OCI-LY3 (cell line): ENCODE measurements around the gene FOSL2.

ENCODE experiments used
- H2AFZ ChIP-seq: fragments of 200-600, 300-600 bp; shearing (Covaris generic); 2 replicates; pipeline ENCODE4 v1.6.0; 2014; ENCODE audit warnings: antibody characterized with exemption, low read depth, low read length
- H3K27ac ChIP-seq: fragments of 200-600, 300-600 bp; sonication (generic); 2 replicates; pipeline ENCODE4 v1.5.1; 2014; ENCODE audit warnings: mild to moderate bottlenecking, low read length, moderate library complexity, mixed read lengths
- H3K27me3 ChIP-seq: fragments of 200-600, 300-600 bp; sonication (generic); 2 replicates; pipeline ENCODE4 v1.6.1; 2014; ENCODE audit warnings: low read depth, low read length, mixed read lengths
- H3K36me3 ChIP-seq: fragments of 200-600, 300-600 bp; sonication (generic); replicated peaks from 2 replicates; pipeline ENCODE3; 2014; ENCODE audit warnings: low read depth, low read length, mixed read lengths
- H3K4me1 ChIP-seq: fragments of 300-600, 200-600 bp; sonication (generic); 2 replicates; pipeline ENCODE4 v1.6.1; 2014; ENCODE audit warnings: low read length, mixed read lengths
- H3K4me2 ChIP-seq: fragments of 200-600, 300-600 bp; sonication (generic); 2 replicates; pipeline ENCODE4 v1.6.1; 2014; ENCODE audit warnings: low read length, mixed read lengths
- H3K4me3 ChIP-seq: fragments of 300-600, 200-600 bp; sonication (generic); 2 replicates; pipeline ENCODE4 v1.5.1; 2014; ENCODE audit warnings: antibody characterized with exemption, mild to moderate bottlenecking, low read length, moderate library complexity
- H3K79me2 ChIP-seq: fragments of 300-600, 200-600 bp; shearing (Covaris generic); 2 replicates; pipeline ENCODE4 v1.6.1; 2014; ENCODE audit warnings: mild to moderate bottlenecking, low read length, mixed read lengths
- H3K9ac ChIP-seq: fragments of 300-600, 200-600 bp; shearing (Covaris generic); 2 replicates; pipeline ENCODE4 v1.6.0; 2014; ENCODE audit warnings: mild to moderate bottlenecking, low read length, moderate library complexity
- H3K9me3 ChIP-seq: fragments of 200-600, 300-600 bp; shearing (Covaris generic); 2 replicates; pipeline ENCODE4 v1.6.1; 2014; ENCODE audit warnings: low read length, mixed read lengths; ENCODE audit not compliant: insufficient read depth
- H4K20me1 ChIP-seq: fragments of 200-600, 300-600 bp; sonication (generic); 2 replicates; pipeline ENCODE4 v1.6.1; 2016; ENCODE audit warnings: low read length, mixed read lengths; ENCODE audit not compliant: insufficient read depth
- CTCF ChIP-seq: fragments of 200-600, 300-600 bp; sonication (generic); IDR thresholded peaks from 2 replicates; pipeline ENCODE4 v1.5.1; 2014; ENCODE audit warnings: antibody characterized with exemption, low read length, low read depth
- EZH2phosphoT487 ChIP-seq: fragments of 200-600 bp; shearing (Covaris generic); IDR thresholded peaks from 2 replicates; pipeline ENCODE4 v1.6.1; 2018; ENCODE audit warnings: antibody characterized with exemption, mixed run types, low read depth

FOSL2 gene

GRCh38 chr2:28419443-28420270 lies 27.0 kb downstream of the FOSL2 start:
- Histone ChIP-seq H2AFZ (no peak overlapping the region), H3K27ac (no peak overlapping the region), H3K4me1 (peaks cover 29% of the 10 kb centered on the region), H3K79me2 (no peaks in the 10 kb centered on the region), H3K9ac (no peak overlapping the region), H4K20me1 (no peaks in the 10 kb centered on the region), H3K4me3 (no peak overlapping the region), H3K36me3 (no peaks in the 10 kb centered on the region), H3K27me3 (no peaks in the 10 kb centered on the region), H3K4me2 (no peak overlapping the region), H3K9me3 (no peaks in the 10 kb centered on the region)
- TF ChIP-seq CTCF, result peak; percentile 59
- TF ChIP-seq EZH2phosphoT487, result no peak

GRCh38 chr2:28420722-28421121 lies 28.1 kb downstream of the FOSL2 start:
- H3K9ac ChIP-seq, result no peak overlapping the region
- TF ChIP-seq CTCF (no peak), EZH2phosphoT487 (no peak)
- H3K4me3 ChIP-seq, result no peak overlapping the region
- H3K9me3 ChIP-seq, result no peaks in the 10 kb centered on the region
- H3K27ac ChIP-seq, result no peak overlapping the region
- H4K20me1 ChIP-seq, result no peaks in the 10 kb centered on the region
- peaks cover 5% of the 10 kb centered on the region; the same call in 1 of the 2 replicates for H3K27me3 ChIP-seq
- no peaks in the 10 kb centered on the region for H3K79me2 ChIP-seq
- H3K36me3 ChIP-seq, result no peaks in the 10 kb centered on the region
- H3K4me1 ChIP-seq, result peaks cover 23% of the 10 kb centered on the region
- H2AFZ ChIP-seq, result no peak overlapping the region
- no peak overlapping the region for H3K4me2 ChIP-seq

GRCh38 chr2:28422908-28423741 lies 30.5 kb downstream of the FOSL2 start:
- Histone ChIP-seq H3K9me3 (no peaks in the 10 kb centered on the region), H3K4me3 (no peak overlapping the region), H3K36me3 (no peaks in the 10 kb centered on the region), H4K20me1 (no peaks in the 10 kb centered on the region), H2AFZ (0 out of 2 replicates have a peak overlapping the region, but pooled peaks have one; percentile 60), H3K4me2 (peak overlapping the region; percentile 20; the same call in 1 of the 2 replicates), H3K4me1 (peaks cover 9% of the 10 kb centered on the region; the same call in 1 of the 2 replicates), H3K79me2 (no peaks in the 10 kb centered on the region), H3K9ac (no peak overlapping the region), H3K27me3 (peaks cover 5% of the 10 kb centered on the region; the same call in 1 of the 2 replicates), H3K27ac (no peak overlapping the region)
- TF ChIP-seq EZH2phosphoT487, result no peak
- TF ChIP-seq CTCF, result no peak
